Effector memory CD8-positive, alpha-beta T cell (primary cell): ENCODE measurements around the gene CLDN22.
"Not testable (repeated sequence)": the region's sequence is repeated elsewhere in the genome, so short reads cannot be mapped to it uniquely, and the experiment has no call there.

ENCODE experiments used
- ATAC-seq: fragments of 150-1000 bp; cut with Tn5 transposase; replicated peaks from 2 replicates; pipeline ENCODE4 v1.10.0; 2021; ENCODE audit warnings: mild to moderate bottlenecking, moderate library complexity
- DNase-seq, 3 experiments: peaks; one replicate each; pipeline ENCODE4 v3.0.0; 2021
- H3K27ac Mint-ChIP-seq, 2 donors: one replicate each; pipeline ENCODE4 v1.8.0; 2022; ENCODE audit warnings: mild to moderate bottlenecking in 2 of 2, mixed read lengths in 2 of 2, moderate library complexity in 2 of 2
- H3K27me3 Mint-ChIP-seq, 2 donors: one replicate each; pipeline ENCODE4 v1.8.0; 2022; ENCODE audit warnings: mixed read lengths in 2 of 2
- H3K36me3 Mint-ChIP-seq: one replicate; pipeline ENCODE4 v1.8.0; 2022; ENCODE audit warnings: mild to moderate bottlenecking, moderate library complexity, mixed read lengths; ENCODE audit not compliant: insufficient read depth
- H3K4me1 Mint-ChIP-seq, 2 donors: one replicate each; pipeline ENCODE4 v1.8.0; 2022; ENCODE audit warnings: low read depth in 2 of 2, mixed read lengths in 2 of 2
- H3K4me3 Mint-ChIP-seq, 2 donors: one replicate each; pipeline ENCODE4 v1.8.0; 2022; ENCODE audit warnings: mild to moderate bottlenecking in 2 of 2, mixed read lengths in 2 of 2, moderate library complexity in 2 of 2
- H3K9me3 Mint-ChIP-seq, 2 donors: one replicate each; pipeline ENCODE4 v1.8.0; 2022; ENCODE audit warnings: mixed read lengths in 2 of 2

Gene CLDN22

DNA sequence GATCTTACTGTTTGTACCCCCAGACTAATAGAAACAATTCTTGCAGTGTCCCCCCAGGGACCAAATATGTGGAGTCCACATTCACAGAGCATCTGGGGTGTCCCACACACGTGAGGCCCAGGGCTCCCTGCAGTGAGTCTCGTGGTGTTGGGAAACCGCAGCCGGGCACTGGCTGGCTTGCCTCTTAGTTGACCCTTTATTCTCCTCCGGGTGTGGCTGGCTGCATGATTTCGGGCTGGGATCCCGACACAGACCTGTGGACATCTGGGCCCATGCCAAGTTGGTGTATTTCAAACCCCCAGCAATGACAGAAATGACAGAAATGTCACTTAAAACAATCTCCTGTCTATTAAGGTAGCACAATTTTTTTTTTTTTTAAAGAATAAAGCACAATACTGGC lies 17.8 kb upstream of the CLDN22 start:
- DNase-seq (no peak), ATAC-seq (no peak)
- H3K4me3 Mint-ChIP-seq, result no peak overlapping the region
- H3K9me3 Mint-ChIP-seq, result no peaks in the 10 kb centered on the region
- H3K4me1 Mint-ChIP-seq, result peaks cover 3 to 4% of the 10 kb centered on the region in 2 donors
- peaks cover 9 to 15% of the 10 kb centered on the region in 2 donors for H3K27me3 Mint-ChIP-seq
- no peaks in the 10 kb centered on the region for H3K36me3 Mint-ChIP-seq
- H3K27ac Mint-ChIP-seq, result no peak overlapping the region

DNA sequence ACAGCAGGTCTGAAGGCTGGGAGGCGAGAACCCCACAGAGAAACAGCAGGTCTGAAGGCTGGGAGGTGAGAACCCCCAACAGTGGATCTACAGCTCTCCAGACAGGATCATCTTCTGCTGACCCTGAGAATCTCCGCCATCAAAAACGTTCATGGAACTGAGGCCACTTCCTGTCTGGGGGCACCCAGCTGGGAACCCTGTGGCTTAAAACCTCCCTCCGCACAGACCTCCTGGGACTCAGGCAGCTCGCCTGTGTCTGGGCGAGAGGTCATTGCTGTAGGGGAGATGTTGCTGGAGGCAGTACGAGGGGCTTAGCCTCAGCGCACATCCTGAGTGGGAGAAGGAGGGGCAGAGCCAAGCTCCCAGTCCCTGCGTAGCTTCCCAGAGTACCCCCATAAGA lies 17.3 kb upstream of the CLDN22 start:
- H3K4me1 Mint-ChIP-seq, result peaks cover 3 to 4% of the 10 kb centered on the region in 2 donors
- no peak overlapping the region for H3K4me3 Mint-ChIP-seq
- no peaks in the 10 kb centered on the region for H3K9me3 Mint-ChIP-seq
- H3K27me3 Mint-ChIP-seq, result peaks cover 14 to 19% of the 10 kb centered on the region in 2 donors
- no peak for ATAC-seq
- no peaks in the 10 kb centered on the region for H3K36me3 Mint-ChIP-seq
- no peak for DNase-seq
- no peak overlapping the region for H3K27ac Mint-ChIP-seq

DNA sequence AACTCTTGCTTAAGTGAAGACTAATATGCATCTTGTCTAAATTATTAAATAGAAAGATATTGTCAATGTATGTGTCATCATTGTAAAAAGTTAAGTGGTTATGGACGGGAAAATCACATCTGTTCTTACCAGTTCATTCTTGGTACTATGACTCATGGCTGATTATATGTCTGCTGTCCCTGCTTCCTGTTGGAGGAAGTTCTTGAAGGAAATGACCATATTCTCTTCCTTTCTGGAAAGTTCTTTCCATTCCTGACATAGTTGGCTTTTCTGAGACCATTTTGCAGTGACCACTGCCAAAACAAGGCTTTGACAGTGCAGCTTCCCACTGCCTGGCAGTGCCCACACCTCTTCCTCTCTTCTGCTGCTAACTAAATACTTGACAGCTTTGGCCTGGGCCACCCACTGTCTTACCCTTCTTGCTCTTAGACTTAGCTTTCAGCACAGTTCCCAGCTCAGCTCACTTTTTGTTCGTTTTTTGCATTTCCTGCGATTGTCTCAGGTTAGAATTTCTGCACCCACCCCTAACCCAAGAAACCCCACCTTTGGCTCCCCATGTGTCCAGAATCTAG lies 15.4 kb upstream of the CLDN22 start:
- no peak for DNase-seq
- no peak overlapping the region for H3K27ac Mint-ChIP-seq
- no peak overlapping the region for H3K4me3 Mint-ChIP-seq
- no peaks in the 10 kb centered on the region for H3K36me3 Mint-ChIP-seq
- H3K4me1 Mint-ChIP-seq, result peaks cover 3 to 4% of the 10 kb centered on the region in 2 donors
- H3K9me3 Mint-ChIP-seq, result no peaks in the 10 kb centered on the region
- no peak for ATAC-seq
- H3K27me3 Mint-ChIP-seq, result peaks cover 22 to 30% of the 10 kb centered on the region in 2 donors

DNA sequence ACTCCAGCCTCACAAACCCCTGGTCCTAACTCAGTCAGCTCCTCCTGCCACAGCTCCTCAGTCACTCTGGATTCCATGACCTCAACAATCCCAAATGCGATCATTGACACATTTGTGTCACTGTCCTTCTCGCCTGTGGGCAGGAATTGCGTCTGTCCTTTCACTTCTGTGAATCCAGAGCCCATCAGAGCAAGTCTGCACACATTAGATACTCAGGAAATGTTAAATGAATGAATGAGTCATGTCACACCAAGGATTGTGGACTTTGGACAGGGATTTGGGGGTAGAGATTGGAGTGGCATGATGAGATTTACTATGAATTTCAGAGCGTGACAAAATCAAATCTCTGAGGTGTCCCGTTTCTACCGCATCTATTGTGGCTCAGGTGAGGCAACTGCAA lies 13.9 kb upstream of the CLDN22 start:
- Mint-ChIP-seq H3K36me3 (no peaks in the 10 kb centered on the region), H3K4me1 (peaks cover 3 to 4% of the 10 kb centered on the region in 2 donors), H3K27me3 (peaks cover 25 to 33% of the 10 kb centered on the region in 2 donors), H3K4me3 (no peak overlapping the region), H3K27ac (no peak overlapping the region), H3K9me3 (no peaks in the 10 kb centered on the region)
- no peak for DNase-seq
- no peak for ATAC-seq

DNA sequence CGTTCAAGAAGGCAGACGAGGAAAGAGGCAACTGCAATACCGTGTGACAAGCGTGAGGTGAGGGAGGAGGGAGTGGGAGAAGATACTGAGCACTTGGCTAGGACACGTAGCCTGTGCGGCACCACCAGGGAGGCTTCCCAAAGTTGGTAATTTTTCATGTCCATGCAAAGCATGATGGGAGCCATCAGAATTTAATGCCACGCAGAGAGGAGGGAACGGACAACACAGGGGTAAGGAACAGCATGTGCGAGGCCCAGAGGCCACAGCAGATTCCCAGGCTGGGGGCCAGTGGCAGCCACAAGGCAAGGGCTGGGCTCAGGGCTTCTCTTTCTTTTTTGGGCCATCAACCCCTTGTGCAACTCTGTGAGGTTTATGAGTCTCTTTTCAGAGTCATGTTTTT lies 13.1 kb upstream of the CLDN22 start:
- DNase-seq (no peak), ATAC-seq (no peak)
- no peak overlapping the region for H3K4me3 Mint-ChIP-seq
- no peak overlapping the region for H3K27ac Mint-ChIP-seq
- H3K9me3 Mint-ChIP-seq, result no peaks in the 10 kb centered on the region
- peaks cover 31 to 36% of the 10 kb centered on the region in 2 donors for H3K27me3 Mint-ChIP-seq
- peaks cover 3 to 4% of the 10 kb centered on the region in 2 donors for H3K4me1 Mint-ChIP-seq
- H3K36me3 Mint-ChIP-seq, result no peaks in the 10 kb centered on the region

DNA sequence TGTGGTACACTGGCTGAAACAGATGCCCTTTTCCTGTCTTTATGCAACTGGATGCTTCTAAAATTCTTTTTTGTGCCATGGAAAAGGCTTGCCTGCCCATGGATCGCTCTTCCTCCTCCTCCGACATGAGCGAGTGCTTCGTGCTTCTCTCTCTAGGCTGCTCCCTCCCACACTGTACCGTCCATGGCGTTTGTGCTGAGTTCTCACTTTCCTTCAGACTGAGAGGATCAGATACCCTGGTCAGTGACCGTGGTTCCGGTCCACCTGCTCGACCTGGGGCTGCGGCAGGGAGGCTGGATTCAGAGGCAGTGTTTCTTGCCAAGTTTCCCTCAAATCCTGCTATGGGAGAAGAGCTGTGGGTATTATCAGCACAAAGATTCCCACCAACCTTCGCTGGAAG lies 12.4 kb upstream of the CLDN22 start:
- peaks cover 31 to 36% of the 10 kb centered on the region in 2 donors for H3K27me3 Mint-ChIP-seq
- DNase-seq, result no peak
- H3K4me3 Mint-ChIP-seq, result no peak overlapping the region
- no peak for ATAC-seq
- H3K4me1 Mint-ChIP-seq, result peaks cover 3 to 4% of the 10 kb centered on the region in 2 donors
- no peaks in the 10 kb centered on the region for H3K9me3 Mint-ChIP-seq
- no peaks in the 10 kb centered on the region for H3K36me3 Mint-ChIP-seq
- no peak overlapping the region for H3K27ac Mint-ChIP-seq

DNA sequence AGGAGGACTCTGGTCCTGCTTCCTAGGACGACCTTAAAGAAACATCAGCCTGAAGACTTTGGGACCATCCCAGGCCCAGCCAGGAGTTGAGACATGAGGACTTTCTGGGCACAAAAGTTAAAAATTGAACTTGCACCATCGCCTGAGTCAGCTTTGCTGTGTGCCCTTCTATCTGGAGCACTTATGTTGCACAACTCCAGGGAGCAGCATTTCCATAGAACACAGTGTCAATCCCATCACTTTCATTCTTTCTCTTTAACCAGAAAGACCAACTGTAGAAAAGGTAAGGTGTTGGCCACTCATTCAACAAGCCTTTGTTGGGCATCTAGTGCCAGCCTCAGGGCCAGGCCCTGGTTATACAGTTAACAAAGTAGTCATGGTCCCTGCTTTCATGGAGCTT lies 10.8 kb upstream of the CLDN22 start:
- peaks cover 0 to 1% of the 10 kb centered on the region in 2 donors for H3K9me3 Mint-ChIP-seq
- ATAC-seq (no peak), DNase-seq (no peak)
- peaks cover 36 to 41% of the 10 kb centered on the region in 2 donors for H3K27me3 Mint-ChIP-seq
- H3K4me3 Mint-ChIP-seq, result no peak overlapping the region
- no peaks in the 10 kb centered on the region for H3K36me3 Mint-ChIP-seq
- H3K27ac Mint-ChIP-seq, result no peak overlapping the region
- peaks cover 3 to 4% of the 10 kb centered on the region in 2 donors for H3K4me1 Mint-ChIP-seq

DNA sequence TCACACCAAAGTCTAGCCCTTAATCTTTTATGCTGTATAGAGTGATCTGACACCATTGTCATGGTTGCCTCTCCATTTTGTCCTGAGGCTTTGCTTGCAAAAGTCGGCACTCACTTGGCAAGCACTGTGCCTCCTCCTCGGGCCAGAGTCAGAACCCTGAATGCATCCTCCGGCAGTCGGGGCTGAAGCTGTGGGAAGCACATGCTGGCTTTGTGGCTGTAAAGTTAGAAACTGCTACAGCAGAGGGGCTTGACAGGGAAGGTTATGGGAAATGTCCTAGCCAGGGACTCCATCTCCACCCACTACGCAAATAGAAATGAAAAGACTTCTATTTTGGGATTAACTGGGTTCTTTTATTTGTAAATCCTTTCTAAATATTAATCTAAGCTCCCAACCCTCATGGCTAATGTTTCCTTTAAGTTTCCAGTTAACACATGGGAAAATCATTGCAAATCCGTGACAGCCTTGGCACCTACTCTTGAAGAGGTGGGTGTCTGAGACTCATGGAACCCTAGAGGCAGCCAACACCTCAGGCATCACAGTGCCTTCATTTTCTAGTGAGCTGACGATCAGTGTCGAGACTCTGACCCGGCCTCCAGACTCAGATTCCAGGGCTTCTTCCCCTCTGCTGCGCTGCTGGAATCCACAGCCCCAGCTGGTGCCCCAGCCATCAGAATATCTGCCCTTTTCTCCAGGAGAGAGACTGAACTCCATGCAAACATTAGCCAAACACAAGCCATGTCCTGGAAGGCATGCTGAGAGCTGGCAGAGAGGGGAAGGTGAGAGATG lies 10.1 kb upstream of the CLDN22 start:
- ATAC-seq (no peak), DNase-seq (no peak)
- no peak overlapping the region for H3K4me3 Mint-ChIP-seq
- H3K27ac Mint-ChIP-seq, result no peak overlapping the region
- peaks cover 39 to 47% of the 10 kb centered on the region in 2 donors for H3K27me3 Mint-ChIP-seq
- H3K4me1 Mint-ChIP-seq, result no peaks in the 10 kb centered on the region
- H3K36me3 Mint-ChIP-seq, result no peaks in the 10 kb centered on the region
- H3K9me3 Mint-ChIP-seq, result peaks cover 0 to 1% of the 10 kb centered on the region in 2 donors

DNA sequence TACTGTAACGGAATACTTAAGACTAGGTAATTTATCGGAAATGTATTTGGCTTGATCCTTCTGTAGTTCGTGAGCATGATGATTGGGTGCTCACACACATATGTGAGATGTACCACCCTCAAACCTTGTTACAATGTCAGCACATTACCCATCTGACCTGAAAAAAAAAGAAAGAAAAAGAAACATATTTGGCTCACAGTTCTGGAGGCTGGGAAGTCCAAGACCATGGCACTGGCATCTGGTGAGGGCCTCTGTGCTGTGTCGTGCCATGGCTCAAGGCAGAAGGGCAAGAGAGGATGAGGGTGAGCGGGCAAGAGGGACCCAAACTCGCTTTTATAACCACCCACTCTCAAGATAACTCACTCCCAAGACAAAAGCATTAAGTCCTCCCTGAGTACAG lies 9.2 kb upstream of the CLDN22 start:
- H3K9me3 Mint-ChIP-seq, result peaks cover 0 to 1% of the 10 kb centered on the region in 2 donors
- no peaks in the 10 kb centered on the region for H3K36me3 Mint-ChIP-seq
- H3K27me3 Mint-ChIP-seq, result peaks cover 46 to 53% of the 10 kb centered on the region in 2 donors
- H3K4me3 Mint-ChIP-seq, result no peak overlapping the region
- no peaks in the 10 kb centered on the region for H3K4me1 Mint-ChIP-seq
- no peak overlapping the region for H3K27ac Mint-ChIP-seq
- DNase-seq (no peak), ATAC-seq (no peak)

DNA sequence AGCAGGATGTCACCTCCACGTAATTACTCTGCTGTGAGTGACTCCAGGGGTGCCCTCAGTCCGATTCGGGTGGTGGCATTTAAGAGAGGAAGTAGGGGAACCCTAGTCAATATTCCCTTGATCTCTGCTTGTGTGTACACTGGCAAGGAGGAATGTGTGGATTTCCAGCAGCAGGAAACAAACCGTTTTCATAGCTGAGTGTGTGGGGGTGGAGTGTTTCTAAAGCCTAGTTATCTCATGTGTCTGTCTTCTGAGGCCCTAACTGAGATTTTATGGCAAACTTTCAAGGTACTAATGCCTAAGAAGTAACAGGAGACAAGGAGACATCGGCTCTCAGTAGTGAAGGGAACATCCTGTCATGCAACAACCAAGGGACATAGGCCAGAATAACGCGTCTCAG lies 8.8 kb upstream of the CLDN22 start:
- H3K4me1 Mint-ChIP-seq, result no peaks in the 10 kb centered on the region
- H3K4me3 Mint-ChIP-seq, result no peak overlapping the region
- H3K27ac Mint-ChIP-seq, result no peak overlapping the region
- DNase-seq (no peak), ATAC-seq (no peak)
- peaks cover 42 to 49% of the 10 kb centered on the region in 2 donors for H3K27me3 Mint-ChIP-seq
- peaks cover 0 to 1% of the 10 kb centered on the region in 2 donors for H3K9me3 Mint-ChIP-seq
- H3K36me3 Mint-ChIP-seq, result no peaks in the 10 kb centered on the region

DNA sequence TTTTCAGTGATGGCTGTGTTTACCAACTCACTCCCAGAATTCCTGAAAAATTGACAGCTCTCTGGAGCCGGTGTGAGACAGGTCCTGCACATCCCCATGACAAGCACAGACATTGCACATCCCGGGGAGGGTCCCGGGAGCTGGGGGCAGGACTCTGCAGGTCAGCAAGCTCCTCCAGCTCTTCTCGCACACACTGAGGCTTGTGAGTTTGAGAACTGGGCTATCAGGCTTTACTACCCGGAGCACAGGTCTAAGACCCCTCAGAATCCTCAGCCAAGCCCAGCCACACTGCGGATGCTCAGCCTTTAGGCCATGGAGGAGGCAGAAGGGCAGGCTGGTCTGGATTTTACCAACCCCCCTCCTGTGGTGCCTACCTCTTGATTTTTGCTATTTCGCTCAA lies 7.8 kb upstream of the CLDN22 start:
- Mint-ChIP-seq H3K9me3 (peaks cover 0 to 1% of the 10 kb centered on the region in 2 donors), H3K4me3 (no peak overlapping the region), H3K27me3 (peaks cover 32 to 44% of the 10 kb centered on the region in 2 donors), H3K27ac (no peak overlapping the region), H3K4me1 (no peaks in the 10 kb centered on the region), H3K36me3 (no peaks in the 10 kb centered on the region)
- ATAC-seq, result no peak
- DNase-seq, result no peak

DNA sequence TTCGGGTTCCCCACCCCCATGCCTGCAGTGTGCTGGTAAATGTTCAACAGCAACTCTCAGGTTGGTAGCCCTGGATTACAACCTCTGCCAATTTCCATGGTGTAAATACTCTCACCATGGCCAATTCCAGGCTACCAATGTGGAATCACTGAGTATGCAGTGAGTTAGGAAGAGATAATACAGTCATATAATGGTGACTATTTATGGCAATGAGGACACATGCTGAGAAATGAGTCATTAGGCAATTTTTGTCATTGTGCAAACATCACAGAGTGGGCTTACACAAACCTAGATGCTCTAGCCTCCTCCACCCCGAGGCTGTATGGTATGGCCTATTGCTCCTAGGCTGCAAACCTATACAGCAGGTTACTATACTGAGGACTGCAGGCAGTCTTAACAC lies 6.8 kb upstream of the CLDN22 start:
- Mint-ChIP-seq H3K4me1 (peaks cover 0 to 1% of the 10 kb centered on the region in 2 donors), H3K9me3 (peaks cover 0 to 1% of the 10 kb centered on the region in 2 donors), H3K36me3 (no peaks in the 10 kb centered on the region), H3K4me3 (no peak overlapping the region), H3K27me3 (peaks cover 22 to 34% of the 10 kb centered on the region in 2 donors), H3K27ac (no peak overlapping the region)
- DNase-seq (no peak), ATAC-seq (no peak)

DNA sequence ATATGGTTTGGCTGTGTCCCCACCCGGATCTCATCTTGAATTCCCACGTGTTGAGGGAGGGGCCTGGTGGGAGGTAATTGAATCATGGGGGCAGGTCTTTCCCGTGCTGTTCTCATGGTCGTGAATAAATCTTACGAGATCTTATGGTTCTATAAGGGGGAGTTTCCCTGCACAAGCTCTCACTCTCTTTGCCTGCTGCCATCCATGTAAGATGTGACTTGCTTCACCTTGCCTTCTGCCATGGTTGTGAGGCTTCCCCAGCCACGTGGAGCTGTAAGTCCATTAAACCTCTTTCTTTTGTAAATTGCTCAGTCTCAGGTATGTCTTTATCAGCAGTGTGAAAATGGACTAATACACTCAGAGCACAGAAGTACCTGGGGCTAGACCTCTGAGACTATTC lies 6.3 kb upstream of the CLDN22 start:
- not testable (repeated sequence) for H3K36me3 Mint-ChIP-seq, H3K27ac Mint-ChIP-seq, H3K9me3 Mint-ChIP-seq, H3K4me3 Mint-ChIP-seq, H3K4me1 Mint-ChIP-seq, ATAC-seq, DNase-seq
- peaks cover 17 to 30% of the 10 kb centered on the region in 2 donors for H3K27me3 Mint-ChIP-seq

DNA sequence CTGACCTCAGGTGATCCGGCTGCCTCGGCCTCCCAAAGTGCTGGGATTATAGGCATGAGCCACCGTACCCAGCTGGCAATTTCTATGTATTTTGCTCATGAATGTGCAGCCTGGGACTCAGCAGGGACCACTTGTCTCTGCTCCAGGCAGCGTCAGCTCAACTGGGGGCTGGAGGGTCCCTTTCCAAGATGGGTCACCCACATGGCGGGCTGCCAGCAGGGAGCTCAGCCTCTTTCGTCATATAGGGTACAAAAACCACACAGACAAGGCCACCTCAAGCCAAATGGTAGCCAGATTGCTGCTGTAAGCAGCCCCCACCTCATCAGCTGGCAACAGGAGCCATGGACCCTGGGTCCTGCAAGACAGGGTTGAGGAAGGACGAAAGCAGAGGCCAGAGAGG lies 4.5 kb upstream of the CLDN22 start:
- peaks cover 16 to 30% of the 10 kb centered on the region in 2 donors for H3K27me3 Mint-ChIP-seq
- DNase-seq (no peak), ATAC-seq (no peak)
- no peak overlapping the region for H3K4me3 Mint-ChIP-seq
- no peaks in the 10 kb centered on the region for H3K36me3 Mint-ChIP-seq
- H3K27ac Mint-ChIP-seq, result no peak overlapping the region
- peaks cover 0 to 5% of the 10 kb centered on the region in 2 donors for H3K4me1 Mint-ChIP-seq
- H3K9me3 Mint-ChIP-seq, result peaks cover 0 to 1% of the 10 kb centered on the region in 2 donors
